NCI-H1105 treated with DMSO at 0.1 percent for 48 hours (cell line): ENCODE results near the gene STRIP1.
"Not testable (repeated sequence)": the region's sequence is repeated elsewhere in the genome, so short reads cannot be mapped to it uniquely, and the experiment has no call there.

ENCODE experiments used
- DNase-seq: peaks from one replicate; lab custom pipeline; 2025; lab: John Stamatoyannopoulos, UW

The STRIP1 gene

DNA sequence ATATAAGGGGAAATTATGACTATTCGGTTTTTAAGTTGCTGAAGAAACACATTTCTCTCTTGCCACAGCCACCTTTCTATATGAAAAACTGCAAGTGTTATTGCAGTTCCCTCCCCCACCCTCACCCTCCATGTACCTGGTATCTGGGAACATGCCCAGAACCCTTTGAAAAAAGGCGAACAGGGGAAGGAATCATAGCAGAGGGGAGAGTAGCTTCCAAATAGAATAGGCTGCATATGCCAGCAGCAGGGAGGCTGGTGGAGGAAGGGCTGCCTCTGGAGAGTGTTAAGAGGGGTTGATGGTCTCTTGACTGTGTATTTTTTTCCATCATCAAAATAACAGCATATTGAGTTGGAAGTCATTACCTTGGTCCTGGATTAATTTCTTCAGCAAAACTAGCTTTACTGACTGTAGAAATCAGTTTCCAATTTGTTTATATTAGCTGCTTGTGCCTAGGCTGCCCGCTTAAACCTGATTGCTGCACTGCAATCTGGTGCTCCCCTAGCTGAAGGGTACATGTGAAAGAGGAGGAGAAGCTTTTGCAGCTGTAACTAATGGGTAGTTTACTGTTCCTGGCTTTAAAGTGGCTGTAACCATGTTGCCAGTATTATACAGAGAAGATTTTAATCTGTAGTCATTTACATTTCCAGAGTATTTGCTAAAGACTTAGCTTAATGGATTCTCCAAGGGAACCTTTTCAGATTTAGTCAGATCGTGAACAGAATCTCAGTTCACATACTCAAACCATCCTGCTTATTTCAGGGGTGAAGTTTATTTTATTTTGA, 27.2 kb upstream of the STRIP1 start:
- no peak for DNase-seq

DNA sequence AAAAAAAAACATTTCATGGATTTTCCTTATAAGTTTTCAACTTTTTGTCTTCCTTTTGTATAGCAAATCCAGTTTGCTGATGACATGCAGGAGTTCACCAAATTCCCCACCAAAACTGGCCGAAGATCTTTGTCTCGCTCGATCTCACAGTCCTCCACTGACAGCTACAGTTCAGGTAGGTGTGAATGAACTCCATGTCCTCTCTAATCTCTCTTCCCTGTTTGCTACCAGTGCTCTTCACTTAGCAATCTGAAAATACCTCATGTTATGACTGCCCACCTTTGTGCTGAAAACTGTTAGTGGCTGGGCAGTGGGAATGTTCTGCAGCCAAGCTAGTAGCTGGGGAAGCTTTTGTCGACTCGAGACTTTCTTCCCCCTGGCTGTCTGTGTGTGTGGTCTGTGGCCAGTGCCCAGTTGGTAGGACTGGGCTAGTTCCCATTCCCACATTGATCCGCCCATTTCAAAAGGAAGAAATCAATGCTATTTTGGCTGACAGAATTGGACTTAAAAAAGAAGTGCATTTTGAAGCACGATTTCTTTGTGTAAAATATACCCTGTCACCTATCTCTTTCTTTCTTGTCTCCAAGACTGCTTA, 25.4 kb upstream of the STRIP1 start:
- no peak for DNase-seq

DNA sequence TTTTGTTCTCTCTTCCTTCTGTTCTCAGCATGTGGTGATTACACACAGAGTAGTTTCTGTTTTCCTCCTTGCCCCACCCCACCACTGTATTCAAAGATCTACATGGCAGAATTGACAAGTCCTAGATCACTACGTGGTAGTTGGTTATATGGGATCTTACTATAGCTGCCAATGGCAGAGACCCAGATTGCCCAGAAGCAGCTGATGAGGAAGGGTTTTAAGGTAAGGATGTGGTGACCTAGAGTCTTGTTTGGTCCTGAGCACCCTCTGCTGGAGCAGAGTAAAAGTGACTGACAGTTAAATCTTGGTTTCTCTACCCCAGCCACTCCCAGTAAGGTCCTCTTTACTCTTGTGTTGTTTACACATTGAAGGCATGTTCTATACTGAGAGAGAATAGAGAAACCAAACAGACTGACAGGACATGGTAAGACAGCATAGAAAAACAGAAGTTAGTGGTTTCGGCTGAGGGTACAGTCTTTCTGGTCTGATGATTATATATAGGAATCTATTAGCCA, 22.8 kb upstream of the STRIP1 start:
- peak; percentile 8 for DNase-seq

DNA sequence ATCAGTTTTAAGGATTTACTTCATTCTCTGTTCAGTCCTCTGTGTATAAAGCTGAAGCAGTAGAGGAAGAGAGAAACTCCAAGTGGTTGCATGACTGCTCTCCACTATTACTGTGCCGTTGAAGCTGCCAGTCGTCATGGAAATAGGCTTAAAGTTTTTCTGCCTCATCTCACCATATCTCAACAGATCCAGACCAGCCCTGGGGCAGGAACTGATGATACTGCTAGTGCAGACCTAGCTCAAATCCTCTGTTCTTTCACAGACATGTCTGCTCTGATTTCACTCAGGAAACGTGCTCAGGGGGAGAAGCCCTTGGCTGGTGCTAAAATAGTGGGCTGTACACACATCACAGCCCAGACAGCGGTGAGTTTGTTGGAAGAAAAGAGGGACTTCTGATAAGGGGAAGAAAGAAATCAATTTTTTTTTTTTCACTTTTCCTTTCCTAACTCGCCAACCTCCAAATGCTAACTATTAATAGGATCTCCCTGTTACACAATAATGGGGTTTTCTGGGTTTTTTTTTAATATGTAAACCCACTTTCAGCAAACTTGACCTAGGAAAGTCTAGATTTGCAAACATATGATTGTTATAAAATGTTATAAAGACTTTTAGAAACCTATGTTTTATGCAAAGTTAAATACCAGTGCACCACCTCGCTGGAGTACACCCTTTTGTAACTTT, 22.2 kb upstream of the STRIP1 start:
- DNase-seq = no peak

DNA sequence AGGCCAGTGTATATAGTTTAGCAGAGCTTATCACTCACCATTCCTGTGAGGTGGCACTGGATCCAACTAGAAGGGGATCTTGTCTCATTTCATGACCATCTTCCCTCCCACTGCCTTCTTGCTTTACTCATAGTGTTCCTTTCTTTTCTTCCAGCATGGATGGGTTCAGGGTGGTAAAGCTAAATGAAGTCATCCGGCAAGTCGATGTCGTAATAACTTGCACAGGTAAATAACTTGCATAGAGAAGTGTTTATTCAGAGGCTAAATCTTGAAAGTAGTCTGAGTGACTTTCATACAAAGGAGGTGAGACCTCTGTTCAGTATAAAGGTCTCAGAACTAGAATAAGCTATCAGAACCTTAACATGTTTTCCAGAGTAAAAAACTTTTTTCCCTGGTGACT, 16.6 kb upstream of the STRIP1 start:
- no peak for DNase-seq

DNA sequence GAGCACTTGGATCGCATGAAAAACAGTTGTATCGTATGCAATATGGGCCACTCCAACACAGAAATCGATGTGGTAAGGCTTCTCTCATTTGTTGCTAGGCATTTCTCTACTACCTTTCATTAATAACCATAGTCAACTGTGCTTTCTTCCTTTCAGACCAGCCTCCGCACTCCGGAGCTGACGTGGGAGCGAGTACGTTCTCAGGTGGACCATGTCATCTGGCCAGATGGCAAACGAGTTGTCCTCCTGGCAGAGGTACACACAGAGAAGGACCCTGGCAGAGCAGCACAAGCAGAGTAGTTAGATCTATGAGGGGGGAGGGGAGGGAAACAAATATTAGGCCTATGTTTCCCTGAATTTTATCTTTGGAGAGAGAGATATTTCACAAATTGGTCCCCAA, 16.0 kb upstream of the STRIP1 start:
- no peak for DNase-seq

DNA sequence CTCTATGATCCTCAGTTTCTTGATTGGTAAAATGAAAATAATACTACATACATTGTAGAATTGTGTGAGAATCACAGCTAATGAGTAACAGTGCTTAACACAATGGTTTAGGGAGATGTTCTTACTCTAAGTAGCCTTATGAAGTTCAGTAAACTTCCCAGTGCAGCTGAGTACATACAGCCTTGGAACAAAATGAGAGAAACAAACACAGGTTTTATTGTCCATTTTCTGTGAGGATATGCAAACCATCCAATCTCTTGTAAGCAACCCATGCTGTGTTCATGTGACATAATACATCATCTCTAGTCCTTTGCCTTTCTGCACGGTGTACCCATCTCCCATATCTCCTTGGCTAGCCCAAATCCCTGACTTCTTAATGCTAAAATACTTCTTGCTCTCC, 14.7 kb upstream of the STRIP1 start:
- no peak for DNase-seq

DNA sequence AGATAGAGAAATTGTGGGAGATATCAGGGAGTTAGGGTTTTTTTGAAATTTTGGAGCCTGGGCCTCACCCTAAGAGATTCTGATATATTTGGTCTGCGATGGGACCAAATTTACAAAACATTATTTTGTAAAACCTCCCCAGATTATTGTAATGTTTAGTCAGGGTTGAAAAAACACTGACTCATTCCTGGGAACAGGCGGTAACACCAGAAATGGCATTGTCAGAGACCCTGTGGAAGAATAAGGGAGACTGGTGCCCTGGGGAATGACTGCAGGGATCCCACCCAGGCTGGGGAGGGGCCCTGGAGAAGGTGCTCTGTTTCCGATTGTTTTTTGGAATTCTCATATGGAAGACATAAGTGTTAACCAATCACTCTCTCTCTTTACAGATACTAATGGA, 13.1 kb upstream of the STRIP1 start:
- no peak for DNase-seq

DNA sequence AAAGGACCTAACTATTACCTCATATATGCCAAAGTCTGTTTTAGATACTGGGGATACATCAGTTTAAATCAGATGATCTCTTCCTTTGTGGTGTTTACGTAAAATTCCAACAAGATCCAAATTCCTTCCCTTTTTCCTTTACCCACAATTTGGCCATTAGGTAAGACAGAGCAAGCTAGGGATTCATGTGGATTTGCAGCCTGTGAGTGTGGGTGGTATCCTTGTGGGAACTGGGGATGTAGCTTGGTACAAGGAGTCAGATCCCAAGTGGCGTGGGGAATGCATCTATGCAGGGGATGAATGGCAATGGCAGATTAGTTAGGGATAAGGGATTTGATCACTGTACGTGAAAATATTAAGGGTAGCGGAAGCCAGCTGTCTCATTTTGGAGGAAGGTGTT, 9.8 kb upstream of the STRIP1 start:
- no peak for DNase-seq

DNA sequence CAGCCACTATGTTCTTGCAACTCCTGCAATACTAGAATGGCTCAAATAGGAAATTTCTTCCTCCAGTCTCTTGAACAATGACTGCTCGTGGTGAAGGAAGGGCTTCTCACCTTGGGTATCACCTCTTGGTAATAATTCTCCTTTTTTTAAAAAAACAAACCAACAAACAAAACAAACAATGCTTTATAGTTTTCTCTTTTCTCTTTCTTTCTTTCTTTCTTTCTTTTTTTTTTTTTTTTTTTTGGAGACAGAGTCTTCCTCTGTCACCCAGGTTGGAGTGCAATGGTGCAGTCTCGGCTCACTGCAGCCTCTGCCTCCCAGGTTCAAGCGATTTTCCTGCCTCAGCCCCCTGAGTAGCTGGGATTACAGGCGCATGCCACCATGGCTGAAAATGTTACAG, 3.7 kb upstream of the STRIP1 start:
- DNase-seq = not testable (repeated sequence)

DNA sequence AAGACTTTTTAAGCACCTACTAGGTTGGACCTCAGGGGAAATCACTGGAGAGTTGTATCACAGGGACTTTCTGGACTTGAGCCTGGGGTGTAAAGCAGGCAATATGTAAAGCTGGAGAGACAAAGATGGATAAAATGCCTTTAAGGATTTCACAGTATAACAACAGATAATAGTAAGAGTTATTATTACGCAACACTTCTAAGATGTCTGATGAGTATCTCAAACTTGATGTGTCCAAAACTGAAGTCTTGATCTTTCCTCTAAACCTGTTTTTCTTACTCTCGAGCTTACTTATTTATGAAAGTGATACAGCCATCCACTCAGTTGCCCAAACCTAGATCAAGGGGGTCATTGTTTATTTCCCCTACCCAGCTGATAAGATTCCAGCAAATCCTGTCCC, 2.1 kb upstream of the STRIP1 start:
- DNase-seq = no peak

DNA sequence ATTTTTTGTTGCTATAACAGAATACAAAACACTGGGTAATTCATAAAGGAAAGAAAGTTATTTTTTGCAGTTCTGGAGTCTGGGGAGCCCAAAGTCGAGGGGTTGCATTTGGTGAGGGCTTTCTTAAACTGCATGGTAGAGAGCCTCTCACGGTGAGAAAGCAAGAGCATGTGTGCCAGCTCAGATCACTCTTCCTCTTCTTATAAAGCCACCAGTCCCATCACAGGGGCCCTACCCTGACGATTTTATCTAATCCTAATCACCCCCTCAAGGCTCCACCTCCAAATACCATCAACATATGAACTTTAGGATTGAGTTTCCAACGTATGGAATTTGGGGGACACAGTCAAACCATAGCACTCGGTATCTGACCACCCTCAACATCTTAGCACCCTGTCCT, 1.0 kb upstream of the STRIP1 start:
- DNase-seq = no peak

DNA sequence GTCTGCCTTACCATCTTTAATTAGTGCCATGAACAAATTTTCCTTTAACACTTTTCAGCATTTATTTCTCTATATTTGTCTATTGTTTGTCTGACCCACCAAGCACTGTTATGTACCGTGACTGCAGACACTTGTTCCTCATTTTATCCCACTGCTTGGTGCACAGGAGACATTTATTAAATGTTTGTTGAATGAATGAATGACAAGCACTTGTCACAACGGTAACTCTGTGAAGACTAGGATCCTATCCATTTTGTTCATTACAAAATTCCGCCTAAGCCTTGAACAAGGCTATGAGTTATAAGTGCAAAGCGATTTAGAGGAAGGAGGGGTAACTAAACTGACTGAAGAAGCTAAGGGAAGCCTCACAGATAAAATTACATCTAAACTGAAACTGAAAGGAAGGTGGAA, 379 bp upstream of the STRIP1 start:
- no peak for DNase-seq

DNA sequence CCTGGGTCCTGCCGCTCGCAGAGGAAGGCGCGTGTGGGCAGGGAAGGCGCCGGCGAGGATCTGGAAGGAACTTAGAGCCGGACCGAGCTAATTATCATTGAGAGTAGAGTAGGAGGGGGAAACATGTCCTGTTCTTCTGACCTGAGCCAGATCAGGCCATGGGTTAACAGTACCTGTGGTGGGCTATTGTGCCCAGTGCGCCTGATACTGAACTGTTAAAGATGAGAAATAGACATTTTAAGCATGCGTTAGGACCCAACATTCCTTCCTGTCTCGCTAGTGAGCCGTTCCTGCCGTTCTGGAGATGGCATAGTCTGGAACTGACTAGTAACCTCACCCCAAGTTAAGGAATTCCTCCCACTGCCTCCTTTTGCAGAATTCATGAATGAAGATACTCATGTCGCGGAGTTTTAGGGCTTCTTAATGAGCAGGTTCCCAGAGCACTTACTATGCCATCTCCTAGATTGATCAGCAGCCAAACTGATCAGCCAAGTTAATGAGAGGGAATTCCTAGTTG, 870 bp downstream of the STRIP1 start:
- peak; percentile 28 for DNase-seq

DNA sequence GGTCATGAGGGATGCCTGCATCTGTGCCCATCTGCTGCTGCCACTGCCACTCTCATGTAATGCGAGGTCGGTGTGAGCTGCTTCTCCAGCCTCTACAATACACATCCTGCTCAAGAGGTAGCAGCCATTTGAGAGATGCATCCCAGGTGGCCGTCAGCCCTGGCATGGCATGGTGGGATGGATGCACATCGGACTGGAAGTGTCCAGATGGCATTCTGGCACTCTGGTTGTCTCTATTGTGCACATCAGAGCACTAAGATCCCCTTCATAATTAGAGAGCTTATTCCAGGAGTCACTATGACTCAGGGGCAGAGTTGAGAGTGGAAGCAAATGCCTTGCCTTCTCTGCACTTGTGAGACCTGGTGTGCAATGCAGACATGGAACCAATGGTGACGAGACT, 3.8 kb downstream of the STRIP1 start:
- no peak for DNase-seq

DNA sequence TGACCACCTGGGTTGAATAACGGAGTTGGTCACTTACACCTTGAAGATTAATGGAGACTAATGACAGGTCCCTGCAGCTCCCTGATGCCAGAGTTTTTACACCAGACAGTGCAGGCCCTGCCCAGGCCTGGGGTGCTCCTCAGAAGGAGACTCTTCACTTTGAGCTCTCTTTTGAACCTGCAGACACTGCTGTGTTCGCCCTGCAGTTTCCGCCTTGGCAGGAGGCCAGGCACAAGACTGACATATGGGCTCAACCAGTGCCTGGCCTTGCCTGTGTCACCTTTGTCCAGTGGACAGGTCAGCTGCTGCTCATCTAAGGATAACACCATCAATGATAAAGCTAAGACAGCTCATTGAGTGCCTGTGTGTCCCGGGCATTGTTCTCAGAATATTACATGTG, 5.2 kb downstream of the STRIP1 start:
- no peak for DNase-seq

DNA sequence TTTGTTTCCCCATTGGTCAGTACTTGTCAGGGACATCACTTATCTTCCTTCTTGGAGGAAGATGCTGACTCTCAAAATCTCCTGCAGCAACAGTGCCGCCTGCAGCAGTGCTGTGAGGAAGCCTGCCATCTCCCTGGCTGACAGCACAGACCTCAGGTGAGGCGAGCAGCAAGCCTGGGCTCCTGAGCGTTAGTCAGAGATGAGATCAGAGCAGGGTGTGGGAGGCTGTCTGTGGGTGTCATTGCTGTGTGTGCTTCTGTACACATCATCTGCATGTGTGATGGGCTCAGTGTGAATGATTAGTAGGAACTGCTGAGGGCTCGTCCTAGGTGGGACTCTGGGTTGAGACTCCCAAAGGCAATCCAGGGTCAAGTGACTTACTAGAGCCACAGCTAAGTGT, 6.1 kb downstream of the STRIP1 start:
- DNase-seq = no peak

DNA sequence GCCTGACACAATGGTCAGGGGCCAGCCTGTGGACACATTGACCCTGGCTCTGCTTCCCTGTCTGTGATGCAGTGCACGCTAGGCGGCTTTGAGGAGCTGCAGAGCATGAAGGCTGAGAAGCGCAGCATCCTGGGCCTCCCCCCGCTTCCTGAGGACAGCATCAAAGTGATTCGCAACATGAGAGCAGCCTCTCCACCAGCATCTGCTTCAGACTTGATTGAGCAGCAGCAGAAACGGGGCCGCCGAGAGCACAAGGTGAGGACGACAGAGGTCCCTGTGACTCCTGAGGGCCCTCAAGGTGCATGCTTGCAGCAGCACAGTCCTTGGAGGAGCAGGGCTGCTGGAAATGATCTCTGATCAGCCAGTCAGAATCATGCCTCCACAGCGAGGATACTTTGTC, 8.6 kb downstream of the STRIP1 start:
- DNase-seq = no peak

DNA sequence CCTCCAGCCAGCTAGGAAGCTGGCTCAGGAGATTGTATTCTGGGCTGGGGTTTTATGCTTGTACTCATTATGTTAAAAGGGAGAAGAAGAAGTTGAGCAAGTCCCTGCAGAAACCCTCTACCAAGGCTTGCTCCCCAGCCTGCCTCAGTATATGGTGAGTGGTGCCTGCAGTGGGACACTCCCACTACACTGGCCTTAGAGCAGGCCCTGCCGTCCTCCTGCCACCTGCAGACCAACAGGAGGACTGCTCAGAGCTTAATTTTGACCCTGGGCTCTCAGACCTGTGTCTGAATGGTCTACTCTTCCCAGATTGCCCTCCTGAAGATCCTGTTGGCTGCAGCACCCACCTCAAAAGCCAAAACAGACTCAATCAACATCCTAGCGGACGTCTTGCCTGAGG, 13.0 kb downstream of the STRIP1 start:
- no peak for DNase-seq

DNA sequence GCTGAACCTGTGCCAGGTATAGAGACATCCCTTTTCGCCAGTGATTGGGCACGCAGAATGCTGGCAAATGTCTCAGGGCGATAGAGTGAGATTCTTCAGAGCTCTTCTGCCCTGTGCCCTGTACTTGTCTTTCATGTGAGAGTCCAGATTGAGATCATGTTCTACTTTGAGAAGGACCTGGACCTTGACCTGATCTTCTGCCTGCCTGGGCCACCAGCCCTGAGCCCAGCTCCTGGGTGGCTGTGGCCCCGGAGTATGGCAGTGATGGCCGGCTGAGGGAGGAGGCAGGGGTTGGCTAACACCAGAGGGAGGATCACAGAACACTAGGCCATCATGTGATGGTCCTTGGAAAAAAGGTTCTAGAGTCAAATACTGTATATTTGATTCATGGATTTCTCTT, 13.8 kb downstream of the STRIP1 start:
- DNase-seq = no peak

DNA sequence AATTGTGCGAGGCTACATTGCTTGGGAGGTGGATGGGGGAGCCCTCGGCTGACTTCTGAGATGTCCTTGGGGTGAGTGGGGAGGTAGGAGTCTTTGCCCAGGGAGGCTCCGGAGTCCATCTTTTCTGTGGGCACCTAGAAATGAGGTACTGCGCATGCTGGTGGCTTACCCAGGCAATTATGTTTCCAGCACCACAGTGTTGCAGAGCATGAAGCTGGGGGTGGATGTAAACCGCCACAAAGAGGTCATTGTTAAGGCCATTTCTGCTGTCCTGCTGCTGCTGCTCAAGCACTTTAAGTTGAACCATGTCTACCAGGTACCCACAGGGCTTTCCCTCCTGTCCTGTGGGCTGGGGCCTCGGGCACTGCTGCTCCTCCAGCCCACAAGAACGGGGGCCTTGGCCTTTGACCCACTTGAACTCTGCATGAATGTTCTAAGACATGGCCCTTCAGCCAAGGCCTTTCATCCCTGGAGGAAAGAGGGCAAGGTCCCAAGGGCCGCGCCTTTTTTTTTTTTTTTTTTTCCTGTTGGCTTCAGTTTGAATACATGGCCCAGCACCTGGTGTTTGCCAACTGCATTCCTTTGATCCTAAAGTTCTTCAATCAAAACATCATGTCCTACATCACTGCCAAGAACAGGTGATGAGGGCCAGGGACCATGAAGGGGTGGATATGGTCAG, 14.6 kb downstream of the STRIP1 start:
- DNase-seq = no peak

DNA sequence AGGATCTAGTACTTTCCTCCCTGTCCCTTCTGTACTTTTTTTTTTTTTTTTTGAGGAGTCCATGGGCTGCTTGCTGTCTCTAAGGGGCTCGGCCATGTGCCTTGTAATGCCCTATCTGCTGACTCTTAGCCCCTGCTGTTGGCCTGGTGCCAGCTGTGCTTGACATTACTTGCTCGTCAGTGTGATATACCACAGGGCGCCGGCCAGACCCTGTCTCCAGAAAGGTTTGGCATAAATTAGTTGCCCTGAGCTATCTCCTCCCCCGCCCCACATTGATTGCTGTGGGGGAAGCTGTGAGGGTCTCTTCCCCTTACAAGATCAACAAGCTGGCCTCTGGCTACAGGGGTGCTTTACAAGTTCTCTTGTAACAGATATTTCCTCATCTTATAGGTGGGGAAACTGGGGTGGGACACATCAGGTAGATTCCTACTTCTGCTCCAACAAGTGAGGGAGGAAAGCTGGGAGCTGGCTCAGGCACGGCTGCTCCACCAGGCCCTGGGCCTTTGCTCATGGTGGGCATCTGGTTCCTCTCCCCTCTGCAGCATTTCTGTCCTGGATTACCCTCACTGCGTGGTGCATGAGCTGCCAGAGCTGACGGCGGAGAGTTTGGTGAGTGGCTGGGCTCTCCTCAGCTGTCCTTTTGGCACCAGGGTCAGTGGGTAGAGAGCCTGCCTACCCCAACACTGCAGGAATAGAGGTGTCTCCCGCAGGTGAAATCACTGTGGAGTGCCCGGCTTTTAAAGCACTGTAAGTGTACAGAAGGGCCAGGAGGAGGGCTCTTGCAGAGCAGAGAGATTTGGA, 15.6 kb downstream of the STRIP1 start:
- no peak for DNase-seq
